Urinary bladder (tissue), 4 donors: ENCODE results near the gene RANBP17. TPM values are rescaled to one million over a fixed set of nuclear protein-coding genes. Genes with fewer than 3 reads are reported as not detected.
"Not testable (repeated sequence)": the region's sequence is repeated elsewhere in the genome, so short reads cannot be mapped to it uniquely, and the experiment has no call there.

Experiments
- DNase-seq: peaks from one replicate; pipeline ENCODE4 v3.0.0-alpha.2; 2015; ENCODE audit errors: extremely low spot score
- H3K27ac ChIP-seq: one replicate; pipeline ENCODE4 v1.5.1; 2013; ENCODE audit warnings: low read depth, mild to moderate bottlenecking, moderate library complexity
- H3K36me3 ChIP-seq: one replicate; pipeline ENCODE4 v1.6.1; 2013; ENCODE audit warnings: mild to moderate bottlenecking, moderate library complexity; ENCODE audit not compliant: insufficient read depth
- H3K4me1 ChIP-seq: one replicate; pipeline ENCODE4 v1.6.1; 2013; ENCODE audit warnings: mild to moderate bottlenecking, moderate library complexity; ENCODE audit not compliant: insufficient read depth
- H3K4me3 ChIP-seq: one replicate; pipeline ENCODE4 v1.5.1; 2013; ENCODE audit warnings: low read depth, low read length
- WGBS: extraction: QIAGEN DNeasy Blood & Tissue Kit; methylation state at CpG from one replicate; pipeline ENCODE4 v1.1.7; 2013; 5-methylcytosine and 5-hydroxymethylcytosine counted together
- polyA plus RNA-seq: library from polyadenylated mRNA; stranded (reverse); fragments of 200-250 nt; gene quantifications from one replicate; pipeline ENCODE4 v1.2.3, GENCODE V29; 2013
- total RNA-seq: library from RNA; depleted of rRNA; stranded (reverse); fragments of >200 nt; gene quantifications from one replicate; pipeline ENCODE4 v1.2.3, GENCODE V29; 2014
- donor health status: healthy with polysubstance abuse.
- donor health status: healthy.

The RANBP17 gene
- total and polyA plus RNA-seq, 2 donors = 2.4 to 96.5 TPM

DNA sequence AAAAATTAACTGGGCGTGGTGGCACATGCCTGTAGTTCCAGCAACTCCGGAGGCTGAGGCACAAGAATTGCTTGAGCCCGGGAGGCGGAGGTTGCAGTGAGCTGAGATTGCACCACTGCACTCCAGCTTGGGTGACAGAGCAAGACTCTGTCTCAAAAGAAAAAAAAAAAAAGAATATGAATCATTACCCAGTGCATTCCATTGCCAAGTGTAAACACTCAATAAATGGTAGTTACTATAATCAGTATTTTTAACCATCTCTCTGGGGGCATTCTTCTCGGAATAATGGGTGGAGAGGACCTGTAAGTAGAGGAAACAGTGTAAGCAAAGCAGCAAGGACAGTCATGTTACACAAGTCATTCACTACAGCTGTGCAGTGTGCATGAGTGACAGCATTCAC is 13.8 kb upstream of the RANBP17 start:
- H3K4me1 ChIP-seq = no peaks in the 10 kb centered on the region
- no peak for DNase-seq
- WGBS = 78% methylated on average over 5 of the region's 5 CpGs
- no peak overlapping the region for H3K4me3 ChIP-seq
- H3K27ac ChIP-seq = no peak overlapping the region
- no peaks in the 10 kb centered on the region for H3K36me3 ChIP-seq

DNA sequence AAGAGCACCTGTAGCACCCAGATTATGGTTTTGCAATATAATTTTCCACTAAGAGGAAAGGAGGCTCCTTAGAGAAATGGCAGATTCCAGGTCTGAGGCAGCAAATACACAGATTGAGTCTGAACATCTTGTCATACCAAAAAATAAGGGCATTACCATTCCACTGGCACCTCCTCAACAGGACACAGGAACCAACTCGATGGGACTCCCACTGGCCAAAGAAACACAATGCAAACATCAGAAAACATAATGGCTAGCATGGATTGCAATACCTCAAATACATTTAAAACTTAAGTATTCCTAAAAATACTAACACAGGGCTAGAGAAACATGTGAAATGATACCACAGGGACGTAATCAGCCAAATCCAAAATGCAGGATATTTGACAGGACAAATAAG is 12.4 kb upstream of the RANBP17 start:
- no peak for DNase-seq
- no peaks in the 10 kb centered on the region for H3K4me1 ChIP-seq
- H3K36me3 ChIP-seq = no peaks in the 10 kb centered on the region
- no peak overlapping the region for H3K27ac ChIP-seq
- no peak overlapping the region for H3K4me3 ChIP-seq
- 71% methylated on average over 2 of the region's 2 CpGs for WGBS

DNA sequence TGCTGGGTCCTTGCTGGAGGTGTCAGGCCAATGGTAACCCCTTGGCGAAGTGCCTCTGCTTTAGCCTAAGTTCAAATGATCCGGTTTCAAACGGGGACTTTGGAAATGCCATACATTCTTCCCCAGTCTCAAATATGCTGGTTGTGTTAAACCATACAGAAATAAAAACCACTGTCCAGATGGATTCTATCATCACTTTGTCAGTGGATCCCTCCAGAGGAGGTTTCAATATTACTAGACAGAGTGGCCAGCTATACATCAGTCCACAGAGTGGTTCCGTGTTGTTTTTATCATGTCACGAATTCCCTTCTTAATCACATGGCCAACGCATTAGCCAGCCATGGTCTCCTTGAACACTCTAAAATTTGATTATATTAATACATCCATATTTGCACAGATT is 7.3 kb upstream of the RANBP17 start:
- 58% methylated on average over 6 of the region's 6 CpGs for WGBS
- H3K27ac ChIP-seq = no peak overlapping the region
- no peaks in the 10 kb centered on the region for H3K4me1 ChIP-seq
- H3K4me3 ChIP-seq = no peak overlapping the region
- no peak for DNase-seq
- no peaks in the 10 kb centered on the region for H3K36me3 ChIP-seq

DNA sequence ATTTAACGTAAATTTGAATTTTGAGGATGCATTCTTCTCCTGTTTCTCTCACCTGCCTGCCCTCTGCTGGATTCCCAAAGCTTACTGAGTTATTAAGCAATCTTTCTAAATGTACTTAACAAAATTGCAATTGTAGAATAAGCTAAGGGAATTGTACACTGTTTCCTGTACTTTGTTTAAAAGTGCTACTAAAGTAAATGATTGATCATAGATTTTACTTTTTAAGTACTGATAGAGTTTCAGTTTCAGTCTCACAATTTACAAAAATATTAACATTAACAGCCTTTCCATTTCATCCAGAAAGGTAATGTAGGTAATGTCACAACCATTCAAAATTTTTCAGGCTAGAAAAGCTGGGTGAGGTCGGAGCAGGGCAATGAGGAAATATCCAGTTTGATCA is 4.8 kb upstream of the RANBP17 start:
- Histone ChIP-seq H3K4me1 (no peaks in the 10 kb centered on the region), H3K36me3 (no peaks in the 10 kb centered on the region), H3K27ac (no peak overlapping the region), H3K4me3 (no peak overlapping the region)
- 86% methylated on average over 2 of the region's 2 CpGs for WGBS
- no peak for DNase-seq

DNA sequence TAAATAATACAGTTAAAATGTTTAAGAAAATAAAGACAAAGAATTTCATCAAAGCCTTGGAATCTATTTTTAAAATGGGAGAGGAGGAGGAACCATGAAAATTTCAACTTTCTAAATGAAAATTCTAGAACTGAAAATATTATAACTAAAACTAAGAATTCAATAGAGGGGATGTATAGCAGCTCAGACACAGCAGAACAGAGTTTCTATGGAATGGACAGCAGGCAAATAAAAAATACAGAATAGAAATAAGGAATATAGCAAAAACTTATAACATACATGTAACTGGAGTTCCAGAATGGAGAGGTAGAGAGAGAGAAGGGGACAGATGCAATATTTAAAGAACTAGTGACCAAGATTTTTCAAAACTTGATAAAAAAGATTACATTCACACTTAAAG is 1.4 kb upstream of the RANBP17 start:
- Histone ChIP-seq H3K4me1 (no peaks in the 10 kb centered on the region), H3K27ac (no peak overlapping the region), H3K36me3 (no peaks in the 10 kb centered on the region), H3K4me3 (no peak overlapping the region)
- DNase-seq = no peak

DNA sequence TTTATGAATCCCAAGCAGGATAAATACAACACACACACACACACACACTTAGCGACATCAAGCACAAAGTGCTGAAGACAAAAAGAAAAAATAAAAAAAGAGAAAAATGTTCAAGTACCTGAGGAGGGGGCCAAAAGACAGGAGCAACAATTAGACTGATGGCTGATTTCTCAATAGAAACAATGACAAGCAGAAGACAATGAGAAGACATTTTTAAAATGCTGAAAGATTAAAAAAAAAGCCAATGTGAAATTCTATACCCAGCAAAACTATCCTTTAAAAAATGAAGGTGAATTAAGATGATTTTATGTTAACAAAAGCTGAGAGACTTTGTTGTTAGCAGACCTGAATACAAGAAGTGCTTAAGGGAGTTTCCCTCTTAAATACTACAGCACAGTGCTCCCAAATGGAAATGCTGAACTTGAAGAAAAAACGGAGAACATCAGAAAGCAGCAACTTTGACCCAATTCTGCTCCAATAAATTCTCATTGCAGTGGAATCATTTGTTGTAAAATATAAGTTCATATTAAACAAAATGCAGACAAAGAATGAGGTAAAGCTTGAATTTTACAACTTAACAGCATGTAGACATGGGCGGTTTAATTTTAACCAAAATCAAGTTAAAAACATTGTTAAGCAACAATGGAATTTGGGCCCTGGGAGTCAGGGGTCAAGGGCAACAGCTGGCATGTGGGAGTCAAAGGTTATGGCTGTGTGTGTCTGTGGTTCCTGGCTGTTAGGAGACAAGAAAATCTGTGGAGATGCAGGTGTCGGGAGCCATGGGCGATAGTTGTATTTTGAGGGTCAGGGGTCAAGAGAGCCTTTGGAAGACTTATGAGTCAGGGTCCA is 776 bp upstream of the RANBP17 start:
- 90% methylated on average over 5 of the region's 5 CpGs for WGBS
- H3K4me3 ChIP-seq = no peak overlapping the region
- H3K27ac ChIP-seq = no peak overlapping the region

DNA sequence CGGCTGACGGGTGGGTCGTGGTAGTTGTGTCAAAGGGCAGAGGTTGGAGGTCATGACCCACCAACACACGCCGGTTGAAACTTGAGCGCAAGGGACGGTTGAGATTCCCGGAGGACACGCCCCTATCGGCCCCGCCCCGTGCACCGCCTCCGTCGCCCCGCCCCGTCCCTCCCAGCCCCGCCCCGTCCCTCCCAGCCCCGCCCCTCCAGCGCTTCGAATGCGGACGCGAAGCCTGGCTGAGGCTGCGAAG is 226 bp upstream of the RANBP17 start:
- 8% methylated on average over 26 of the region's 26 CpGs for WGBS
- Histone ChIP-seq H3K4me3 (peak overlapping the region; percentile 75), H3K4me1 (no peaks in the 10 kb centered on the region), H3K36me3 (no peaks in the 10 kb centered on the region), H3K27ac (no peak overlapping the region)
- no peak for DNase-seq

More for the DNA sequence above, 776 bp upstream of the RANBP17 start:
- no peaks in the 10 kb centered on the region for H3K4me1 ChIP-seq
- DNase-seq = no peak
- no peaks in the 10 kb centered on the region for H3K36me3 ChIP-seq

DNA sequence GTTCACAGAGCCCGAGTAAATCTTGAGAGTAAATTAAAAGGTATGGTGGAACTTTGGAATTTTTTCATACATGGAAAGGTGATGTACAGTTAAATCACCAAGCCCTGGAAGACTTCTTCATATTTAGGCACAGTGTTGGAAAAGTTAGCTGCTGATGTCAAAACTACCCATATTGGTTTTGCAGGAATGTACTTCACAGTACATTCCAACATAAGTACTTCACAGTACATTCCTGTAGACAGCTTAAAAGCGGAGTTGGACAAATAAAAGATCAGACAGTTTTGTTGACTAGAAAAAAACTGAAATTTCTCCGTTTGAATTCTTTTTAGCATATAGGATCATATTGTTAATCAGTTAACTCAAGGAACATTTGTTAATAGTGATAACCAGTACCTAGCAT is 1.8 kb downstream of the RANBP17 start:
- Histone ChIP-seq H3K4me3 (no peak overlapping the region), H3K4me1 (no peaks in the 10 kb centered on the region), H3K27ac (no peak overlapping the region), H3K36me3 (no peaks in the 10 kb centered on the region)
- no peak for DNase-seq
- WGBS = 89% methylated on average over 3 of the region's 3 CpGs

DNA sequence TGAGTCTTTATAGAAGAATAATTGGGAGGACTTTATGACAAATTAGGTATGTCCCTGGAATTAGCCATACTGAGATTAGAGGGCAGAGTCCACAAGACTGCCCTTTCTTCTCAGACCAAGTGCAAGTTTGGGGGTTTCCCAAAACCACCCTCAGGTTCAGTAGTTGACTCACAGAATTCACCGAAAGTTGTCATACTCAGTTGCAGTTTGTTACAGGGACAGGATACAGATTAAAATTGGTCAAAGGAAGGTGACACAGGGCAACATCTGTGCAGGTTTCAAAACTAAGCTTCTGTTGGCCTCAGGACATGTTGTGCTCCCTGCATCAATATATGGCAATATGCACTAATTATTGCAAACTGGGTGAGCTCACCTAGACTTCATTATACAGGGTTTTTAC is 3.8 kb downstream of the RANBP17 start:
- DNase-seq = no peak
- 93% methylated on average over 1 of the region's 1 CpG for WGBS
- Histone ChIP-seq H3K4me1 (no peaks in the 10 kb centered on the region), H3K36me3 (no peaks in the 10 kb centered on the region), H3K4me3 (no peak overlapping the region), H3K27ac (no peak overlapping the region)

DNA sequence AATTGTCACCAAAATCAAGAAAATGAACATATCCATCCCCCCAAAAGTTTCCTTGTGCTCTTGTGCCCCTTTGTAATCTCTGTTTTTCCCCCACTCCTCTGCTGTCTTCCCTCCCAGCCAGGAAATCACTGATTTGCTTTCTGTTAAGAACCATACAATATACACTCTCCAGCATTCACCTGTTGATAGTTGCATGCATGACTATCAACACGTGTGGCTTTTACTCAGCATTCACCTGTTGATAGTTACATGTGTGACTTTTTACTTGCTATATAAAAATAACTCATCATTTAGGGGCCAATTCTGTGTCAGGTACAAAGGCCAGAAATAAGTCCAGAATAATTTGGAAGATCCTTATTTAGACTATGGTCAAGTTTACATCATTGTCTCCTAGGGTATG is 6.0 kb downstream of the RANBP17 start:
- no peak overlapping the region for H3K27ac ChIP-seq
- WGBS = 80% methylated on average over 1 of the region's 1 CpG
- H3K36me3 ChIP-seq = no peaks in the 10 kb centered on the region
- DNase-seq = no peak
- no peaks in the 10 kb centered on the region for H3K4me1 ChIP-seq
- H3K4me3 ChIP-seq = no peak overlapping the region

DNA sequence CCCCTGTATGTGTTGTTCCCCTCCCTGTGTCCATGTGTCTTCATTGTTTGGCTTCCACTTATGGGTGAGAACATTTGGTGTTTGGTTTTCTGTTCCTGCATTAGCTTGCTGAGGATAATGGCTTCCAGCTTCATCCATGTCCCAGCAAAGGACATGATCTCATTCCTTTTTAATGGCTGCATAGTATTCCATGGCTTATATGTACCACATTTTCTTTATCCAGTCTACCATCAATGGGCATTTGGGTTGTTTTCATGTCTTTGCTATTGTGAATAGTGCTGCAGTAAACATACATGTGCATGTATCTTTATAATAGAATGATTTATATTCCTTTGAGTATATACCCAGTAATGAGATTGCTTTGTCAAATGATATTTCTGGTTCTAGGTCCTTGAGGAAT is 8.6 kb downstream of the RANBP17 start:
- not testable (repeated sequence) for H3K4me3 ChIP-seq, DNase-seq, H3K36me3 ChIP-seq, H3K27ac ChIP-seq, H3K4me1 ChIP-seq

DNA sequence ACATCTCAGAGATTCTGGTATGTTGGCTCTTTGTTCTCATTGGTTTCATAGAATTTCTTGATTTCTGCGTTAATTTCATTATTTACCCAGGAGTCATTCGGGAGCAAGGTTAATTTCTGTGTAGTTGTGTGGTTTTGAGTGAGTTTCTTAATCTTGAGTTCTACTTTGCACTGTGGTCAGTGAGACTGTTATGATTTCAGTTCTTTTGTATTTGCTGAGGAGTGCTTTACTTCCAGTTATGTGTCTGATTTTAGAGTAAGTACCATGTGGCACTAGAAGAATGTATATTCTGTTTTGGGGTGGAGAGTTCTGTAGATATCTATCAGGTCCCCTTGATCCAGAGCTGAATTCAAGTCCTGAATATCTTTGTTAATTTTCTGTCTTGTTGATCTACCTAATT is 12.2 kb downstream of the RANBP17 start:
- H3K4me3 ChIP-seq = no peak overlapping the region
- 94% methylated on average over 2 of the region's 2 CpGs for WGBS
- H3K27ac ChIP-seq = no peak overlapping the region
- no peak for DNase-seq
- no peaks in the 10 kb centered on the region for H3K36me3 ChIP-seq
- no peaks in the 10 kb centered on the region for H3K4me1 ChIP-seq

DNA sequence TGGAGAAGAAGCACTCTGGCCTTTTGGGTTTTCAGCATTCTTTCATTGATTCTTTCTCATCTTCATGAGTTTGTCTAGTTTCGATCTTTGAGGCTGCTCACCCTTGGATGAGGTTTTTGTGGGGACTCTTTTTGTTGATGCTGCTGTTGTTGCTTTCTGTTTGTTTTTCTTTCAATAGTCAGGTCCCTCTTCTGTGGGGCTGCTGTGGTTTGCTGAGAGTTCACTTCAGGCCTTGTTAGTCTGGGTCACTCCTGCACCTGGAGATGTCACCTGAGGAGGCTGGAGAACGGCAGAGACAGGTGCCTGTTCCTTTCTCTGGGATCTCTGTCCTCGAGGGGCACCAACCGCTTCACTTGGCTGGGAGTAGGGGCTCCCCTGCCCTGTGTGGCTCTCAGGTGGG is 14.0 kb downstream of the RANBP17 start:
- Histone ChIP-seq H3K4me1 (no peaks in the 10 kb centered on the region), H3K36me3 (no peaks in the 10 kb centered on the region), H3K27ac (no peak overlapping the region), H3K4me3 (no peak overlapping the region)
- WGBS = 96% methylated on average over 4 of the region's 4 CpGs
- no peak for DNase-seq

DNA sequence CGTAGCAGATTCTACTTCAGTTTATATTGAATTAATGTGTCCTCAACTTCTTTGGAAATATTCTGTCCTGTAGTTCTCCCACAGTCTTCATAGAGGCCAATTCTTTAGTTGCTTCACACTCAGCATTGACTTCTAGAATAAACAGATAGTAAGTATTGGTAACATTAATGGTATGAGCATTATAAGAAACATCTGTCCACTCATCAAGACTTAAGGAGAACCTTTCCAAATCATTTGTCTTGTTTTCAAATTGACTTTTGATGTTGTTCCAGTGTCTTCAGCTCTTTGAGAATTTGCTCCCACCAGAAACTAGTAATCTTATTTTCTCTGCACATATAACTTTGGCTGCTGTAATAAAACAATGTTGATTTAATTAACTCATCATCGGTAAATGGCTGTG is 18.3 kb downstream of the RANBP17 start:
- H3K4me1 ChIP-seq = no peaks in the 10 kb centered on the region
- WGBS = 88% methylated on average over 2 of the region's 2 CpGs
- DNase-seq = no peak
- no peak overlapping the region for H3K27ac ChIP-seq
- no peaks in the 10 kb centered on the region for H3K36me3 ChIP-seq
- no peak overlapping the region for H3K4me3 ChIP-seq

DNA sequence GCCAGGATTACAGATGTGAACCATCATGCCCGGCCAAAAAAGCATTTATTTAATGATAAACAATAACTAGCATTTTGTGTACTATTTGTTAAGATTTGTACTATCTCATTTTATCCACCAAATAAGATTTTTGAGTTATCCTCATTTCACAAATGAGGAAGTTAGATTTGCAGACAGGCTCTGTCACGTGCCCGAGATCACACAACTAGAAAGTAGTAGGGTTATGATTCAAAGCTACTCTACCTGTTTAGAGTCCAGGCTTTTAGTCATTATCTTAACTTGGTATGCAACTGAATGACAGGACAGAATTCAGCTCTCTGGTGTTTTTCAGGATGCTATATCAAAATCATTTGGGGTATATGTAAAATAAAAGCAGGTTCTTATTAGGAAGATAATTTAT is 20.5 kb downstream of the RANBP17 start:
- Histone ChIP-seq H3K27ac (no peak overlapping the region), H3K4me3 (no peak overlapping the region), H3K36me3 (no peaks in the 10 kb centered on the region), H3K4me1 (no peaks in the 10 kb centered on the region)
- no peak for DNase-seq
- 95% methylated on average over 3 of the region's 3 CpGs for WGBS
